ENCODE results near the gene TMEM126A. TPM values are rescaled to one million over a fixed set of nuclear protein-coding genes. Genes with fewer than 3 reads are reported as not detected.
A peak's percentile ranks its signal among the peaks of the same experiment; 100 is the strongest.

TMEM126A gene
- total and polyA plus RNA-seq, 2 of the 13 experiments (the other 11 are each of a cell fraction or from before 2014, with no cell fraction given) = 59.5 to 66.9 TPM

DNA sequence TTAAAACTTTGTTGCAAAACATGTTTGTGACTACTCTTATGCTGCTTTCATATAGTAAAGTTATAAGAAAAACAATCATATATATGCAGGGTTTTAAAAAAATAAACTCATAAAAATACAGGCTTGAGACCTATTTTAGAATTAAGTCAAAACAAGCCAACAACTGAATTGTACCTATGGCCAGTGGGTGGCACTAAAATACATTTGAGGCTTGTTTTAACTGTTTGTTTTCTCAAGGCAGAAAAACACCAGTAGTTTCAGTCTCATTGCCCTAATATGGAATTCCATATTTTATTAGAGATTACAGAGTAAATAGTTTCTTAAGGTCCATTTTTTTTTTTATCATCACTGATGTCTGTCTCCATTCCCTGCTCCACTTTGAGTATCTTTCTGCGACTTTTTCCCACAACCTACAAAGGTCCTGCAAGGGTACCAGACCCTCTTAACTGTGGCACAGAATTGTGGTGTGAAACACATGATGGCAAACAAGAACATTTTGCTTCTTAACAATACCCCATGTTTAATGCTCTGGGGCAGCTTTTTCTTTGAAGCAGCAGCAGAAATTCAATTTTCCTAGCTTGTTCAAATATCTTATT lies 46.7 kb downstream of the TMEM126A start (continued):
- no peak for TF ChIP-seq ATF7 (IDR thresholded peaks at IDR 0.05)
- no peak for TF ChIP-seq ATF7 (CRISPR knock-in tag; IDR thresholded peaks at IDR 0.05)
- TF ChIP-seq TBX2 (CRISPR knock-in tag; IDR thresholded peaks at IDR 0.05; ENCODE audit: borderline replicate concordance) = no peak
- TF ChIP-seq, protein P1, sequence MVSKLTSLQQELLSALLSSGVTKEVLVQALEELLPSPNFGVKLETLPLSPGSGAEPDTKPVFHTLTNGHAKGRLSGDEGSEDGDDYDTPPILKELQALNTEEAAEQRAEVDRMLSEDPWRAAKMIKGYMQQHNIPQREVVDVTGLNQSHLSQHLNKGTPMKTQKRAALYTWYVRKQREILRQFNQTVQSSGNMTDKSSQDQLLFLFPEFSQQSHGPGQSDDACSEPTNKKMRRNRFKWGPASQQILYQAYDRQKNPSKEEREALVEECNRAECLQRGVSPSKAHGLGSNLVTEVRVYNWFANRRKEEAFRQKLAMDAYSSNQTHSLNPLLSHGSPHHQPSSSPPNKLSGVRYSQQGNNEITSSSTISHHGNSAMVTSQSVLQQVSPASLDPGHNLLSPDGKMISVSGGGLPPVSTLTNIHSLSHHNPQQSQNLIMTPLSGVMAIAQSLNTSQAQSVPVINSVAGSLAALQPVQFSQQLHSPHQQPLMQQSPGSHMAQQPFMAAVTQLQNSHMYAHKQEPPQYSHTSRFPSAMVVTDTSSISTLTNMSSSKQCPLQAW (CRISPR knock-in tag; IDR thresholded peaks at IDR 0.05) = no peak
- TF ChIP-seq, protein P2, sequence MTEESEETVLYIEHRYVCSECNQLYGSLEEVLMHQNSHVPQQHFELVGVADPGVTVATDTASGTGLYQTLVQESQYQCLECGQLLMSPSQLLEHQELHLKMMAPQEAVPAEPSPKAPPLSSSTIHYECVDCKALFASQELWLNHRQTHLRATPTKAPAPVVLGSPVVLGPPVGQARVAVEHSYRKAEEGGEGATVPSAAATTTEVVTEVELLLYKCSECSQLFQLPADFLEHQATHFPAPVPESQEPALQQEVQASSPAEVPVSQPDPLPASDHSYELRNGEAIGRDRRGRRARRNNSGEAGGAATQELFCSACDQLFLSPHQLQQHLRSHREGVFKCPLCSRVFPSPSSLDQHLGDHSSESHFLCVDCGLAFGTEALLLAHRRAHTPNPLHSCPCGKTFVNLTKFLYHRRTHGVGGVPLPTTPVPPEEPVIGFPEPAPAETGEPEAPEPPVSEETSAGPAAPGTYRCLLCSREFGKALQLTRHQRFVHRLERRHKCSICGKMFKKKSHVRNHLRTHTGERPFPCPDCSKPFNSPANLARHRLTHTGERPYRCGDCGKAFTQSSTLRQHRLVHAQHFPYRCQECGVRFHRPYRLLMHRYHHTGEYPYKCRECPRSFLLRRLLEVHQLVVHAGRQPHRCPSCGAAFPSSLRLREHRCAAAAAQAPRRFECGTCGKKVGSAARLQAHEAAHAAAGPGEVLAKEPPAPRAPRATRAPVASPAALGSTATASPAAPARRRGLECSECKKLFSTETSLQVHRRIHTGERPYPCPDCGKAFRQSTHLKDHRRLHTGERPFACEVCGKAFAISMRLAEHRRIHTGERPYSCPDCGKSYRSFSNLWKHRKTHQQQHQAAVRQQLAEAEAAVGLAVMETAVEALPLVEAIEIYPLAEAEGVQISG (CRISPR knock-in tag; IDR thresholded peaks at IDR 0.05) = no peak
- TF ChIP-seq, protein P3, sequence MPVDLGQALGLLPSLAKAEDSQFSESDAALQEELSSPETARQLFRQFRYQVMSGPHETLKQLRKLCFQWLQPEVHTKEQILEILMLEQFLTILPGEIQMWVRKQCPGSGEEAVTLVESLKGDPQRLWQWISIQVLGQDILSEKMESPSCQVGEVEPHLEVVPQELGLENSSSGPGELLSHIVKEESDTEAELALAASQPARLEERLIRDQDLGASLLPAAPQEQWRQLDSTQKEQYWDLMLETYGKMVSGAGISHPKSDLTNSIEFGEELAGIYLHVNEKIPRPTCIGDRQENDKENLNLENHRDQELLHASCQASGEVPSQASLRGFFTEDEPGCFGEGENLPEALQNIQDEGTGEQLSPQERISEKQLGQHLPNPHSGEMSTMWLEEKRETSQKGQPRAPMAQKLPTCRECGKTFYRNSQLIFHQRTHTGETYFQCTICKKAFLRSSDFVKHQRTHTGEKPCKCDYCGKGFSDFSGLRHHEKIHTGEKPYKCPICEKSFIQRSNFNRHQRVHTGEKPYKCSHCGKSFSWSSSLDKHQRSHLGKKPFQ (CRISPR knock-in tag; IDR thresholded peaks at IDR 0.05; ENCODE audit: insufficient replicate concordance) = no peak
- no peak for TF ChIP-seq POGZ (CRISPR knock-in tag; IDR thresholded peaks at IDR 0.05)
- no peak for TF ChIP-seq REPIN1 (CRISPR knock-in tag; IDR thresholded peaks at IDR 0.05; ENCODE audit: borderline replicate concordance, low read depth)
- no peak for TF ChIP-seq ZNF331 (CRISPR knock-in tag; IDR thresholded peaks at IDR 0.05)
- TF ChIP-seq, protein P4, sequence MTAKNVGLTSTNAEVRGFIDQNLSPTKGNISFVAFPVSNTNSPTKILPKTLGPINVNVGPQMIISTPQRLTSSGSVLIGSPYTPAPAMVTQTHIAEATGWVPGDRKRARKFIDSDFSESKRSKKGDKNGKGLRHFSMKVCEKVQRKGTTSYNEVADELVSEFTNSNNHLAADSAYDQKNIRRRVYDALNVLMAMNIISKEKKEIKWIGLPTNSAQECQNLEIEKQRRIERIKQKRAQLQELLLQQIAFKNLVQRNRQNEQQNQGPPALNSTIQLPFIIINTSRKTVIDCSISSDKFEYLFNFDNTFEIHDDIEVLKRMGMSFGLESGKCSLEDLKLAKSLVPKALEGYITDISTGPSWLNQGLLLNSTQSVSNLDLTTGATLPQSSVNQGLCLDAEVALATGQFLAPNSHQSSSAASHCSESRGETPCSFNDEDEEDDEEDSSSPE (CRISPR knock-in tag; IDR thresholded peaks at IDR 0.05) = no peak
- no peak for TF ChIP-seq GPN1 (CRISPR knock-in tag; IDR thresholded peaks at IDR 0.05; ENCODE audit: borderline replicate concordance)
- no peak for TF ChIP-seq NR2C2 (CRISPR knock-in tag; IDR thresholded peaks at IDR 0.05; ENCODE audit: borderline replicate concordance)
- no peak for TF ChIP-seq ZZZ3 (CRISPR knock-in tag; IDR thresholded peaks at IDR 0.05; ENCODE audit: borderline replicate concordance)
- TF ChIP-seq ZNF496 (CRISPR knock-in tag; IDR thresholded peaks at IDR 0.05; ENCODE audit: insufficient replicate concordance) = no peak
- no peak for TF ChIP-seq ZFY (CRISPR knock-in tag; IDR thresholded peaks at IDR 0.05)
- TF ChIP-seq ZNF652 (CRISPR knock-in tag; IDR thresholded peaks at IDR 0.05; ENCODE audit: borderline replicate concordance, low read depth) = peak; percentile 98

All from HepG2 (cell line).